Uterus (tissue), 2 donors: Measurements from ENCODE around the gene SLC8A2.

Experiments
- POLR2A ChIP-seq, 2 donors: fragments of 450-650 bp; IDR thresholded peaks; one replicate each; pipeline ENCODE4 v1.6.1; 2016; ENCODE audit warnings: antibody characterized with exemption in 2 of 2, mild to moderate bottlenecking in 1 of 2, moderate library complexity in 1 of 2
- TF ChIP-seq, protein P1 (sequence below), 4 experiments: fragments of 200-600 bp in 2 of 4; fragments of 450-650 bp in 2 of 4; sonication (generic) in 2 of 4; IDR thresholded peaks; one replicate each; pipeline ENCODE4 v1.5.1; 2016 to 2019; ENCODE audit warnings: antibody characterized with exemption in 4 of 4, mild to moderate bottlenecking in 2 of 4, moderate library complexity in 1 of 4

DNA sequence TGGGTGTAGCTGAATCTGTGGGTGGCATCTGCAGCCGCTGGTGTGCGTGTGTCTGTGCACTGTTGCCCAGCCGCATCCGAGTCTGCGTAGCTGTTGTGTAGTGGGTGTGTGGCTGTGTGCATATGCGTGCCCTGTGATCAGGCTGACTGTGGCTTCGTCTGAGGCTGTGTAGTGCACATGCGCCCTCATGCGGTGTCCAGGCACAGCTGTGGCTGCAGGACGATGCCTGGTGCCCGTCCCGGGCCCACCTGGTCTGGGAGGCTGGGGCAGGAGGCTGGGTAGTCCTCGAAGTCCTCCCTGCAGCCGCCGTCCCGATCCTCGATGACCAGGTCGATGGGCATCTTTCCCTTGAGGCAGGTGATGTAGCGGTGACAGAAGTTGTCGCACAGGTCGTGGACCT, 57.2 kb downstream of the SLC8A2 start:
- TF ChIP-seq, protein P1, sequence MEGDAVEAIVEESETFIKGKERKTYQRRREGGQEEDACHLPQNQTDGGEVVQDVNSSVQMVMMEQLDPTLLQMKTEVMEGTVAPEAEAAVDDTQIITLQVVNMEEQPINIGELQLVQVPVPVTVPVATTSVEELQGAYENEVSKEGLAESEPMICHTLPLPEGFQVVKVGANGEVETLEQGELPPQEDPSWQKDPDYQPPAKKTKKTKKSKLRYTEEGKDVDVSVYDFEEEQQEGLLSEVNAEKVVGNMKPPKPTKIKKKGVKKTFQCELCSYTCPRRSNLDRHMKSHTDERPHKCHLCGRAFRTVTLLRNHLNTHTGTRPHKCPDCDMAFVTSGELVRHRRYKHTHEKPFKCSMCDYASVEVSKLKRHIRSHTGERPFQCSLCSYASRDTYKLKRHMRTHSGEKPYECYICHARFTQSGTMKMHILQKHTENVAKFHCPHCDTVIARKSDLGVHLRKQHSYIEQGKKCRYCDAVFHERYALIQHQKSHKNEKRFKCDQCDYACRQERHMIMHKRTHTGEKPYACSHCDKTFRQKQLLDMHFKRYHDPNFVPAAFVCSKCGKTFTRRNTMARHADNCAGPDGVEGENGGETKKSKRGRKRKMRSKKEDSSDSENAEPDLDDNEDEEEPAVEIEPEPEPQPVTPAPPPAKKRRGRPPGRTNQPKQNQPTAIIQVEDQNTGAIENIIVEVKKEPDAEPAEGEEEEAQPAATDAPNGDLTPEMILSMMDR (IDR thresholded peaks at IDR 0.05), result no peak
- TF ChIP-seq POLR2A (IDR thresholded peaks at IDR 0.05), result no peak
